ENCODE measurements around the gene CABYR. TPM values are rescaled to one million over a fixed set of nuclear protein-coding genes. Genes with fewer than 3 reads are reported as not detected.

CABYR gene, protein sequence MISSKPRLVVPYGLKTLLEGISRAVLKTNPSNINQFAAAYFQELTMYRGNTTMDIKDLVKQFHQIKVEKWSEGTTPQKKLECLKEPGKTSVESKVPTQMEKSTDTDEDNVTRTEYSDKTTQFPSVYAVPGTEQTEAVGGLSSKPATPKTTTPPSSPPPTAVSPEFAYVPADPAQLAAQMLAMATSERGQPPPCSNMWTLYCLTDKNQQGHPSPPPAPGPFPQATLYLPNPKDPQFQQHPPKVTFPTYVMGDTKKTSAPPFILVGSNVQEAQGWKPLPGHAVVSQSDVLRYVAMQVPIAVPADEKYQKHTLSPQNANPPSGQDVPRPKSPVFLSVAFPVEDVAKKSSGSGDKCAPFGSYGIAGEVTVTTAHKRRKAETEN
- total RNA-seq: 1.6 and 4.1 TPM in 2 replicates

GRCh38 chr18:24138789-24139616, at the start of gene CABYR:
Gene CABYR (plus strand): TSS chr18:24139062. CDS start chr18:24143115, 4,053 bp downstream.

Small RNAs within 50 kb of the gene (small RNA-seq; reads per million reads assigned to genes)
- gene RF00017 (not detected), gene RNA5SP452 (not detected), gene RNU5A-6P (not detected)

Other genes with a start within 250 kb of the CABYR start
- gene TTC39C, start 124.3 kb upstream of the CABYR start, total RNA-seq: 5.3 and 5.6 TPM in 2 replicates

Measured in vein endothelial cell (primary cell).